Erythroblast (primary cell): ENCODE measurements around the gene BEST1.

Source experiments
- GATA1 ChIP-seq: IDR thresholded peaks from 2 replicates; pipeline ENCODE4 v1.6.1; 2011; ENCODE audit warnings: low read depth, mild to moderate bottlenecking, control low read depth, low read length, moderate library complexity
- POLR2A ChIP-seq: IDR thresholded peaks from 2 replicates; pipeline ENCODE4 v1.6.1; 2011; ENCODE audit warnings: mild to moderate bottlenecking, low read length

GRCh38 chr11:61912991-61913698 is 37.0 kb upstream of the BEST1 start:
- TF ChIP-seq POLR2A, result no peak
- no peak for TF ChIP-seq GATA1
